Brain microvascular endothelial cell (primary cell): Measurements from ENCODE around the gene FAM171A1.

Experiments used
- DNase-seq: peaks from one replicate; pipeline ENCODE4 v3.0.0-alpha.2; 2020
- H3K27ac ChIP-seq: fragments of 250-450 bp; sonication (Bioruptor Pico); 2 replicates; pipeline ENCODE4 v1.5.1; 2020; ENCODE audit warnings: mild to moderate bottlenecking, moderate library complexity
- H3K27me3 ChIP-seq: fragments of 250-450 bp; sonication (Bioruptor Pico); replicated peaks from 2 replicates; pipeline ENCODE4 v1.5.1; 2020; ENCODE audit warnings: mild to moderate bottlenecking
- H3K36me3 ChIP-seq: fragments of 250-450 bp; sonication (Bioruptor Pico); replicated peaks from 2 replicates; pipeline ENCODE4 v1.5.1; 2020; ENCODE audit warnings: mild to moderate bottlenecking
- H3K4me3 ChIP-seq: 2 replicates; pipeline ENCODE4 v1.5.1; 2011; ENCODE audit warnings: low read depth, mild to moderate bottlenecking, control low read depth, low read length, moderate library complexity
- in situ Hi-C: cut with HindIII; loops from 2 replicates; pipeline ENCODE4 v1.10.0; 2017; ENCODE audit warnings: low sequenced_read_pairs, low pct_ligation_motif_present
- TF ChIP-seq, protein P1 (sequence below): IDR thresholded peaks from 2 replicates; pipeline ENCODE4 v1.5.1; 2011; ENCODE audit warnings: low read depth, mild to moderate bottlenecking, moderate library complexity, low read length, control low read depth, inconsistent platforms; ENCODE audit errors: missing control alignments

FAM171A1 gene

DNA sequence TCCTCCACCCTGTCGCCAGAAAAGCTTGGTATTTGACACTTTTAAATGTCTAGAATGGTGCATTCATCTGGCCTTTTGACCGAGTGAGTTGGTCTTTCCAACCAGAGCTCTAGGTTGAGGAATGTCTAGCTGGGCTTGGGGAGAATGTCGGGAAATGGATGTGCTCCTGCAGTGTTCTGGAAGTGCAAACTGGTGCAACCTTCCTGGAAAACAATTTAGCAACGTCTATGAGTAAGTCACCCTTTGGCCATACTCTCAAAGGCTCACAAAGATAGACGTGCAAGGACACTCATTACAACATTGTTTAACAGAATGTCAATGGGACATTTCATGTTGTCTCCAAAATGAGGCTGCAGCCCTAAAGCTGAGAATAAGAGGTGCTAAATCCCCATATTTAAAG, 190.4 kb downstream of the FAM171A1 start:
- Histone ChIP-seq H3K27ac (no peak overlapping the region), H3K27me3 (no peaks in the 10 kb centered on the region), H3K4me3 (no peak overlapping the region), H3K36me3 (no peaks in the 10 kb centered on the region)
- no peak for DNase-seq
- TF ChIP-seq, protein P1, sequence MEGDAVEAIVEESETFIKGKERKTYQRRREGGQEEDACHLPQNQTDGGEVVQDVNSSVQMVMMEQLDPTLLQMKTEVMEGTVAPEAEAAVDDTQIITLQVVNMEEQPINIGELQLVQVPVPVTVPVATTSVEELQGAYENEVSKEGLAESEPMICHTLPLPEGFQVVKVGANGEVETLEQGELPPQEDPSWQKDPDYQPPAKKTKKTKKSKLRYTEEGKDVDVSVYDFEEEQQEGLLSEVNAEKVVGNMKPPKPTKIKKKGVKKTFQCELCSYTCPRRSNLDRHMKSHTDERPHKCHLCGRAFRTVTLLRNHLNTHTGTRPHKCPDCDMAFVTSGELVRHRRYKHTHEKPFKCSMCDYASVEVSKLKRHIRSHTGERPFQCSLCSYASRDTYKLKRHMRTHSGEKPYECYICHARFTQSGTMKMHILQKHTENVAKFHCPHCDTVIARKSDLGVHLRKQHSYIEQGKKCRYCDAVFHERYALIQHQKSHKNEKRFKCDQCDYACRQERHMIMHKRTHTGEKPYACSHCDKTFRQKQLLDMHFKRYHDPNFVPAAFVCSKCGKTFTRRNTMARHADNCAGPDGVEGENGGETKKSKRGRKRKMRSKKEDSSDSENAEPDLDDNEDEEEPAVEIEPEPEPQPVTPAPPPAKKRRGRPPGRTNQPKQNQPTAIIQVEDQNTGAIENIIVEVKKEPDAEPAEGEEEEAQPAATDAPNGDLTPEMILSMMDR: no peak
- in situ Hi-C loops: no loop called here

DNA sequence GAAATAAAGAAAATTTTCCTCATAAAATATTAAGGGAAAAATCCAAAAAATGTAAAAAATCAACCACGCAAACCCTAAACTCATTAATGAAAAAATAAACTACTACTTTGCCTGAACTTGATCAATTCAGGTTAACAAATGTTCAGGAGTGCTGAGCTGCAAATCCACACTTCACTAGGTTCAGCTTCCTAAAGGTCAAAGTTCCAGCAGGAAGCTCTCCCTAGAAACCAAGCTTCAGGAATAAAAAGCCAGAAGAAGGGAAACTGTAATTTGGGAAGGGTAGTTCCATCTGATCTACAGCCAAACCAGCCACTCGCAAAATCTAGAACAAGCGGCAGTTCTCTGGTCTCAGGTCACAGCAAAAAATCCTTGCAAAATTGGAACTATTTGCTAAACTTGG, 194.8 kb downstream of the FAM171A1 start:
- no peaks in the 10 kb centered on the region for H3K36me3 ChIP-seq
- no peak overlapping the region for H3K4me3 ChIP-seq
- in situ Hi-C loops: no loop called here
- no peak overlapping the region for H3K27ac ChIP-seq
- DNase-seq: no peak
- H3K27me3 ChIP-seq: no peaks in the 10 kb centered on the region
- TF ChIP-seq, protein P1: no peak

DNA sequence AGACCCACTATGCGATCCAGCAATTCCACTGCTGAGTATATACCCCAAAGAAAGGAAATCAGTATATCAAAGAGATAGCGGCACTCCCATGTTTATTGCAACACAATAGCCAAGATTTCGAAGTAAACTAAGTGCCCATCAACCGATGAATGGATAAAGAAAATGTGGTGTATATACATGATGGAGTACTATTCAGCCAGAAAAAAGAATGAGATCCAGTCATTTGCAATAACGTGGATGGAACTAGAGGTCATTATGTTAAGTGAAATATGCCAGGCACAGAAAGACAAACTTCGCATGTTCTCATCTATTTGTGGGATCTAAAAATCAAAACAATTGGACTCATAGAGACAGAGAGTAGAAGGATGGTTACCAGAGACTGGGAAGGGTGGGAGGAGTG, 195.5 kb downstream of the FAM171A1 start:
- TF ChIP-seq, protein P1: no peak
- DNase-seq: no peak
- Histone ChIP-seq H3K27ac (no peak overlapping the region), H3K27me3 (no peaks in the 10 kb centered on the region), H3K36me3 (no peaks in the 10 kb centered on the region), H3K4me3 (no peak overlapping the region)
- in situ Hi-C loops: no loop called here

DNA sequence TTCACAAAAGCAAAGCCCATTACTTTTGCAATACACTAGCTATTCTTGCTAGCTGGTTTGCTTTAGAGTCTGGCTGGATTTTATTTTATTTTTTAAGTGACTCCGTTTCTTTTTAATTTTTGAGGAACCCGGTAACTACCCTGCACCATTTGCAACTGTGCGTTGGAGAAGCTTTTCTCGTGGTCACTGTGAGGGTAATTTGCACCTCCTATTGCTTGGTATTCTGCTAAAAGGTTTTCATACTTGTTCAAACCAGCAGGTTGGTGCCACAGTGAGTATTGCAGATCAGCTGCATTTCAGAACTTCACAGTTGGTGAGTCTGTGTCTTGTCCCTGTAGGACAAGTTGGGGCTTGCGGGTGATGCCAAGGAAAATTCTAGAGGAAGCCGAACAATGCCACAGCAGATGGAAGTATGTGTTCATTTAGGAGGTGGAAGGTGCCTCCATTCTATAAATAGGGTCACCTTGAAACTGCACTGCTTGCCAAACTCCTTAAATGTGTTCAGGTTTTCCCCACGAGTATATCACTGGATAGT, 198.7 kb downstream of the FAM171A1 start:
- TF ChIP-seq, protein P1: no peak
- H3K36me3 ChIP-seq: no peaks in the 10 kb centered on the region
- in situ Hi-C loops: no loop called here
- H3K27ac ChIP-seq: no peak overlapping the region
- no peaks in the 10 kb centered on the region for H3K27me3 ChIP-seq
- no peak for DNase-seq
- H3K4me3 ChIP-seq: no peak overlapping the region

DNA sequence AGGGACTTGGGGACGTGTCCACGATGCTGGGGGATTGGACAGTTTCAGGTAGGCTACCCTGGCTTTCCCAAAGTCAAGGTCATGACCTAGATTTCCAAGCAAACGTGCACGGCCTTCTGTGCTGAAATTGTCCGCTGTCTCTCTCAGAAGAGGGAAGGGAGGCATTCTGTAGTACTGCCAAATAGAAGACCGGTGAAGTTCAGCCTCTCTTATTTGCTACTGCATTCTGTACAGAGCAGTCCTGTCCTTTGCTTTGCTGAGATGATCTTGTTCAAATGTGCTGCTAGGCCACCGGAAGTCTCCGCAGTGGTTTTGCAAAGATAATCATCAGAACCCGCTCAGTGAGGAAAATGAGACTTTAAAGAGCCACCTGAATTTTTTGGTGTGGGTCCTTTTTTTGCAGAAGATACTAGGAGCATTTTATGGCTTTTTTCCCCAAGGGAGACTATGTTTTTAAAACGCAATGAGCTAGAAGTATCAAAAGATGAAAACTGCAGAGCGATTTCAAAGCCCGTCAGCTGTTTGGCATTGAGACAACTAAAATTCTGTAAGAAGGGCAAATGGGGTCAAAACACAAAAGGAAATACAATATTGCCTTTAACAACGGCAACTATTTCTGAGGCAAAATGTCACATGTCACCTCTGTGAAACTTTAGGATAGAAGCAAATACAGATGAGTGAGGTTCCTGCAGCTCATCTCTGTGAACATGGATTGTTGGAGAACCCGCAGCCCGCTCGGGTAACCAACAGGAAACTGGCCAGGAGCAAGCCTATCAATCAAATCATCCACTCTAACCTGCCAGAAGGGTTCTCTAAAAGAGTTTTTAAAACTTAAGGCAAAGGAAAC, 201.3 kb downstream of the FAM171A1 start:
- no peak for DNase-seq

More for the DNA sequence above, 201.3 kb downstream of the FAM171A1 start:
- Histone ChIP-seq H3K4me3 (no peak overlapping the region), H3K27me3 (no peaks in the 10 kb centered on the region), H3K36me3 (no peaks in the 10 kb centered on the region), H3K27ac (no peak overlapping the region)
- TF ChIP-seq, protein P1: no peak
- in situ Hi-C loops: no loop called here
